Astrocyte of the spinal cord (primary cell): ENCODE data around the gene API5.

Experiments used
- DNase-seq: peaks from one replicate; pipeline ENCODE4 v3.0.0; 2011; ENCODE audit warnings: low read depth, low spot score
- H3K4me3 ChIP-seq: 2 replicates; pipeline ENCODE4 v1.5.1; 2011; ENCODE audit warnings: low read depth, mild to moderate bottlenecking, low read length, moderate library complexity
- CTCF ChIP-seq: IDR thresholded peaks from 2 replicates; pipeline ENCODE4 v1.5.1; 2012; ENCODE audit warnings: low read depth, mild to moderate bottlenecking, low read length, inconsistent platforms
- in situ Hi-C: cut with HindIII; loops from 2 replicates; pipeline ENCODE4 v1.10.0; 2017; ENCODE audit warnings: low sequenced_read_pairs

The API5 gene

GRCh38 chr11:43311791-43312607 is at the start of gene API5:
API5 (plus strand) TSS chr11:43311996; CDS start chr11:43312128, 132 bp downstream.
- peak within 1 kb of the TSS; percentile 79 for H3K4me3 ChIP-seq
- in situ Hi-C loops = no loop called here
- peak; percentile 96 for DNase-seq
- peak; percentile 85 for TF ChIP-seq CTCF

- H3K4me3 ChIP-seq = no peak overlapping the region
- in situ Hi-C loops = no loop called here
- TF ChIP-seq CTCF = no peak
- DNase-seq = no peak
Observed at GRCh38 chr11:43267856-43268580, 43.8 kb upstream of the API5 start.

- no peak overlapping the region for H3K4me3 ChIP-seq
- no peak for DNase-seq
- no peak for TF ChIP-seq CTCF
- in situ Hi-C loops = no loop called here
Observed at GRCh38 chr11:43268786-43269185, 43.0 kb upstream of the API5 start.

- in situ Hi-C loops = no loop called here
- DNase-seq = no peak
- no peak overlapping the region for H3K4me3 ChIP-seq
- no peak for TF ChIP-seq CTCF
Observed at GRCh38 chr11:43269254-43269918, 42.4 kb upstream of the API5 start.

GRCh38 chr11:43270468-43270867 is 41.3 kb upstream of the API5 start:
- in situ Hi-C loops = no loop called here
- H3K4me3 ChIP-seq = no peak overlapping the region
- no peak for DNase-seq
- TF ChIP-seq CTCF = no peak

- no peak overlapping the region for H3K4me3 ChIP-seq
- in situ Hi-C loops = no loop called here
- peak; percentile 17 for TF ChIP-seq CTCF
- DNase-seq = peak; percentile 16
Observed at GRCh38 chr11:43278193-43278956, 33.4 kb upstream of the API5 start.
